OCI-LY3 (cell line): ENCODE data around the gene ZNF438.

Experiments
- H2AFZ ChIP-seq: fragments of 200-600, 300-600 bp; shearing (Covaris generic); 2 replicates; pipeline ENCODE4 v1.6.0; 2014; ENCODE audit warnings: antibody characterized with exemption, low read depth, low read length
- H3K27ac ChIP-seq: fragments of 200-600, 300-600 bp; sonication (generic); 2 replicates; pipeline ENCODE4 v1.5.1; 2014; ENCODE audit warnings: mild to moderate bottlenecking, low read length, moderate library complexity, mixed read lengths
- H3K27me3 ChIP-seq: fragments of 200-600, 300-600 bp; sonication (generic); 2 replicates; pipeline ENCODE4 v1.6.1; 2014; ENCODE audit warnings: low read depth, low read length, mixed read lengths
- H3K36me3 ChIP-seq: fragments of 200-600, 300-600 bp; sonication (generic); replicated peaks from 2 replicates; pipeline ENCODE3; 2014; ENCODE audit warnings: low read depth, low read length, mixed read lengths
- H3K4me1 ChIP-seq: fragments of 300-600, 200-600 bp; sonication (generic); 2 replicates; pipeline ENCODE4 v1.6.1; 2014; ENCODE audit warnings: low read length, mixed read lengths
- H3K4me2 ChIP-seq: fragments of 200-600, 300-600 bp; sonication (generic); 2 replicates; pipeline ENCODE4 v1.6.1; 2014; ENCODE audit warnings: low read length, mixed read lengths
- H3K4me3 ChIP-seq: fragments of 300-600, 200-600 bp; sonication (generic); 2 replicates; pipeline ENCODE4 v1.5.1; 2014; ENCODE audit warnings: antibody characterized with exemption, mild to moderate bottlenecking, low read length, moderate library complexity
- H3K79me2 ChIP-seq: fragments of 300-600, 200-600 bp; shearing (Covaris generic); 2 replicates; pipeline ENCODE4 v1.6.1; 2014; ENCODE audit warnings: mild to moderate bottlenecking, low read length, mixed read lengths
- H3K9ac ChIP-seq: fragments of 300-600, 200-600 bp; shearing (Covaris generic); 2 replicates; pipeline ENCODE4 v1.6.0; 2014; ENCODE audit warnings: mild to moderate bottlenecking, low read length, moderate library complexity
- H3K9me3 ChIP-seq: fragments of 200-600, 300-600 bp; shearing (Covaris generic); 2 replicates; pipeline ENCODE4 v1.6.1; 2014; ENCODE audit warnings: low read length, mixed read lengths; ENCODE audit not compliant: insufficient read depth
- H4K20me1 ChIP-seq: fragments of 200-600, 300-600 bp; sonication (generic); 2 replicates; pipeline ENCODE4 v1.6.1; 2016; ENCODE audit warnings: low read length, mixed read lengths; ENCODE audit not compliant: insufficient read depth
- CTCF ChIP-seq: fragments of 200-600, 300-600 bp; sonication (generic); IDR thresholded peaks from 2 replicates; pipeline ENCODE4 v1.5.1; 2014; ENCODE audit warnings: antibody characterized with exemption, low read length, low read depth
- EZH2phosphoT487 ChIP-seq: fragments of 200-600 bp; shearing (Covaris generic); IDR thresholded peaks from 2 replicates; pipeline ENCODE4 v1.6.1; 2018; ENCODE audit warnings: antibody characterized with exemption, mixed run types, low read depth

The ZNF438 gene

GRCh38 chr10:30917789-30918188 lies 113.9 kb downstream of the ZNF438 start:
- H2AFZ ChIP-seq = no peak overlapping the region
- H3K9ac ChIP-seq = no peak overlapping the region
- no peaks in the 10 kb centered on the region for H3K27me3 ChIP-seq
- no peak overlapping the region for H3K27ac ChIP-seq
- H3K36me3 ChIP-seq = no peaks in the 10 kb centered on the region
- no peaks in the 10 kb centered on the region for H3K4me1 ChIP-seq
- no peaks in the 10 kb centered on the region for H3K9me3 ChIP-seq
- H3K4me2 ChIP-seq = no peak overlapping the region
- TF ChIP-seq EZH2phosphoT487 (no peak), CTCF (no peak)
- H4K20me1 ChIP-seq = no peaks in the 10 kb centered on the region
- H3K79me2 ChIP-seq = no peaks in the 10 kb centered on the region
- no peak overlapping the region for H3K4me3 ChIP-seq

DNA sequence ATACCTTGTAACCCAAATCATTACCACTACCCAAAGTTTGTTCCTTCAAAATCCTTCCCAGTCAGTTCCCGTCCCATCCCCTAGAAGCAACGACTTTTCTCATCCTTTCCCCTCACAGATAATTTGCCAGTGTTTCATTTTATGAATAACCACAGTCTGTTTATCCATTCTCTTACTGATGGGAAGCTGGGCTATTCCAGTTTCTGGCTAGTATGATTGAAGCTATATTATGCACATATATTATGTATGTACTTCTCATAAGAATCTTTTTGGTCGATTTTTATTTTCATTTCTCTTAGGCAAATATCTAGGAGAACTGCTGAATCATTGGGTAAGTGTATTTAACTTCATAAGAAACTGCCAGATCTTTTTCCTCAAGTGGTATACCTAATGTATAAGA lies 114.6 kb downstream of the ZNF438 start:
- TF ChIP-seq EZH2phosphoT487 = no peak
- no peak for TF ChIP-seq CTCF
- no peak overlapping the region for H3K4me3 ChIP-seq
- no peaks in the 10 kb centered on the region for H3K79me2 ChIP-seq
- H3K9ac ChIP-seq = no peak overlapping the region
- no peak overlapping the region for H3K27ac ChIP-seq
- H3K36me3 ChIP-seq = no peaks in the 10 kb centered on the region
- H3K9me3 ChIP-seq = no peaks in the 10 kb centered on the region
- no peaks in the 10 kb centered on the region for H3K4me1 ChIP-seq
- H4K20me1 ChIP-seq = no peaks in the 10 kb centered on the region
- no peak overlapping the region for H2AFZ ChIP-seq
- H3K27me3 ChIP-seq = no peaks in the 10 kb centered on the region
- H3K4me2 ChIP-seq = no peak overlapping the region

DNA sequence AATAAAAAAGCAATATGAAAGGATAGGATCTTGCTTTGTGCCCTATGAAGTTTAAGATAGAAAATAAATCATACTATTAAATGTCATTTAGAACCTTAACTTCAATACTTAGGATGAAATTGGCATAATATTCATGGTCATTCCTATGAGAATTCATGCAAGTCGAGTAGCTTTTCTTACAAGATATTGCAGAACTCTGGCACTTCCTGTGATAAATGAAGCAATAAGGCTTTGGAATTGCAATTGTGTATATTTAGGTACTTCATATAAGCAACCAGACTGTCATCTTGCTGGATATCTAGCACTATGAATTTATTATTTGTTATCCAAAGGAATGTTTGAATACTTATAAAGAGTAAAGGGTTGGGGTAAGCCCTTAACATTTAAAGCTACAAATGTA lies 116.5 kb downstream of the ZNF438 start:
- Histone ChIP-seq H3K9me3 (no peaks in the 10 kb centered on the region), H3K27me3 (no peaks in the 10 kb centered on the region), H3K27ac (no peak overlapping the region), H4K20me1 (no peaks in the 10 kb centered on the region), H3K4me3 (no peak overlapping the region), H3K9ac (no peak overlapping the region), H3K4me1 (no peaks in the 10 kb centered on the region), H3K36me3 (no peaks in the 10 kb centered on the region), H2AFZ (no peak overlapping the region), H3K79me2 (no peaks in the 10 kb centered on the region), H3K4me2 (no peak overlapping the region)
- no peak for TF ChIP-seq EZH2phosphoT487
- no peak for TF ChIP-seq CTCF

DNA sequence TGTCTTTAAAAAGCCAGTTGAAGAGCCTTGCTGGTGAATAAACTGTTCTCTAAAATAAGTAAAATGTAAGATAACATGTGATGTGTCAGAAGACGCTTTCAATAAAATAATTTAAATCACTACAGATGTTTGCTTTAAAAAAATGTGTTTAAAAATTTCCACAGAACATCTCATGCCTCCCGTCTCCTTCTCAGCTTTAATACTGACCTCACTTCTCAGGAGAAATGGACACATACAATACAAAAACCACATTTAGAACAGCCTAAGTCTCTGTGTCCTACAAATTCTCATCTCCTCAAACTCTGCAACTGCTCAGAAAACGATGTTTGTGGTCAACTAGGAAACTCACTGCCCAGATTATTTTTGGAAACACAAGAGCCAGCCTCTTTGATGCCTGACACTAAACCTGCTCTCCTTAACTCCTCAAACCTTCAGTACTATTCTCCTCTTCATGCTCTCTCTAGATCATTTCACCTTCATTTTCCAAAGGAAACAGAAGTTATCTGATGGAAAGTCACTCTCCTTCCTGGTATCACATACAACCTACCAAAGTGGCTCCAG lies 120.3 kb downstream of the ZNF438 start:
- no peak overlapping the region for H3K27ac ChIP-seq
- H3K4me3 ChIP-seq = no peak overlapping the region
- H2AFZ ChIP-seq = no peak overlapping the region
- no peak overlapping the region for H3K9ac ChIP-seq
- no peaks in the 10 kb centered on the region for H3K27me3 ChIP-seq
- no peaks in the 10 kb centered on the region for H3K9me3 ChIP-seq
- TF ChIP-seq EZH2phosphoT487 (no peak), CTCF (no peak)
- H3K4me1 ChIP-seq = no peaks in the 10 kb centered on the region
- no peaks in the 10 kb centered on the region for H3K36me3 ChIP-seq
- H3K4me2 ChIP-seq = no peak overlapping the region
- H3K79me2 ChIP-seq = no peaks in the 10 kb centered on the region
- H4K20me1 ChIP-seq = no peaks in the 10 kb centered on the region
